Pons (tissue), 1 donor: ENCODE measurements around the gene ENPP5.

ENCODE experiments used
- DNase-seq: peaks from one replicate; pipeline ENCODE4 v3.0.0-alpha.2; 2016; ENCODE audit warnings: low spot score

The ENPP5 gene

DNA sequence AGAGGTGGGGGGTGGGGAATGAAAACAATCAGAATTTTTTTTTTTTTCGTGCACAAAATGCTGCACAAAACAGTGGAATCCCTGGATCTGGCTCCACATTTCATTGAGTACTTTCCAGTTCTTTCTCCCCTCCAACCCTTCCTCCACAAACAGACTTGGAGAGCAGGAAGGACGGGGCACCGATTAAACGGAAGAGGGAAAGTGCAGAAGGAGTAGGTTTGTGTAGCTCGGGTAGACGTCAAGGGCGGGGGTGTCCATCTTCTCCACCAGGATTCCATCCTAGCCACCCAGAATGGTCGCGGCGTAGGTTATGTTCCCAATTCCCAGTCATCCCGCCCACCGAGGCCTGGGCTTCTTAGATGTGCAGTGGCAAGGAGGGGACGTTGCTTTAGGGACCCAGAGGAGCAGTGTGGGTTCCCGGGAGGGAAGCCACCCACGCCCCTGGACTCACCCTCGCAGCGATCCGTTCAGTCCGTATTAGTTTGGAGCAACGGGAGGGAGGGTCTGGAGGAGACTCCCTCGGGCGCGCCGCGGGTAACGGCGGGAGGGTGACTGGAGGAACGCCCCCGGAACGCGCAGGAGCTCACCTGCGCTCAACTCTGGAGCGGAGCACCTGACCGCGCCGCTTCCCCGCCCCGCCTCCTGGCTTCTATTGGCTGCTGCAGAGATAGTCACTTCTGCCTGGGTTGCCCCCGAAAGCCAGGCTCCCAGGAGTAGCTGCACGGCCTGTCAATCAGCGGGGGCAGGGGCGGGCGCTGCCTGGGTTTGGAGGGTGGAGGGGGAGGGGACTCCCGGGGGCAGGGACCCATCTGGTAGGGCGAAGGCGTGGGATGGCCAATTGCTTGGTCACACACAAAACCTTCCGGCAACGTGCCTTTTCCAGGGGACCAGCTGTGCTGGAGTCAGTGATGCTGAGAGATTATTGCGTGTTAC lies at the start of gene ENPP5:
TSS of gene ENPP5 (minus strand) at position 624 of the 933 bp plus-strand sequence. CDS start 2,718 bp downstream, outside the sequence.
- peak; percentile 90 for DNase-seq

DNA sequence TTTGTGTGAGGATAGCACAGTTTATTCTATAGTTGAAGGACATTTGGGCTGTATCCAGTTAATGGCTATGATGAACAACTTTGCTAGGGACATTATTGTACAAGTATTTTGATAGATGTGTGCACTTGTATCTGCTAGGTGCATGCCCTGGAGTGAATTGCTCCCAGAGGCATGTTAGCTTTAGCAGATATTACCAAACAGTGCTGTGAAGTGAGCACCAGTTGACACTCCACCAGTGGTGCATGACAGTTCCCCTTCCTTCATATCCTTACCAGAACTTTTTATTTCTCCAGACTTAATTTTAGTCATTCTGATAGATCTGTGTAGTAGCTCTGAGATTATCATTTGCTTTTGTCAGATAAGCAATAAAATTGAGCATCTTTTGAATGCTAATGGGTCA lies 48.9 kb upstream of the ENPP5 start:
- DNase-seq: no peak

- peak; percentile 62 for DNase-seq
These were observed 47.7 kb upstream of the ENPP5 start for GRCh38 chr6:46218457-46218856.

DNA sequence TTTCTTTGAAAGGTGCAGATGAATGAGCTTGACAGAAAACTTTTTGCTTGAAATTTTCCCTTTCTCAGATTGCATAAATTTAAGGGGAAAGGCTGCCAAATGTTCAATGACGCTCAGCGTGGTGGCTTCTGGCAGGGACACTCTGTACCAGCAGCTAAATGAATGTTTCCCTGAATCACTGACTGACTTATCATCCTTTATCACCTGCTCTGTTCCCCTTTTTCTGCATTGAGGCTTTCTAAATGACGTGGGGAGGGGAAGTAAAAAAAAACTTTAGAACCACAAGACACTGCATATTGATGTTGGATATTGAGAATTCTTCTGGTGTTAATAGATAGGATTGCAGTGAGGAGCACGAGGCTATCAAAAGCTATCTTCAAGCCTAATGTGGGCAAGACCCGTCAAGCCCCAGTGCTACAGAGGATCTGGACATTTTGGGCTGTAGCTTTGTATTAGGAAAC lies 46.9 kb upstream of the ENPP5 start:
- peak; percentile 66 for DNase-seq

GRCh38 chr6:46216879-46217278 lies 46.1 kb upstream of the ENPP5 start:
- no peak for DNase-seq

GRCh38 chr6:46215777-46216176 lies 45.0 kb upstream of the ENPP5 start:
- no peak for DNase-seq

- no peak for DNase-seq
These were observed 44.4 kb upstream of the ENPP5 start for GRCh38 chr6:46215213-46215612.

DNA sequence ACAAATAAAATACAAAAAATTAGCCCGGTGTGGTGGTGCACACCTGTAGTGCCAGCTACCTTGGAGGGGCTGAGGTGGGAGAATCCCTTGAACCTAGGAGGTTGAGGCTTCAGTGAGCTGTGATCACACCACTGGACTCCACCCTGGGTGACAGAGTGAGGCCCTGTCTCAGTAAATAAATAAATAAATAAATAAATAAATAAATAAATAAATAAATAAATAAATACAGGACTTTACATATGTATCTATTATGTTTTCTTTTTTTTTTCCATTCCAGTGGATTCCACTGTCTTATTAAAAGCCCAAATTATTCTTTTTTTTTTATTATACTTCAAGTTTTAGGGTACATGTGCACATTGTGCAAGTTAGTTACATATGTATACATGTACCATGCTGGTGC lies 41.1 kb upstream of the ENPP5 start:
- DNase-seq: no peak

GRCh38 chr6:46210294-46210693 lies 39.5 kb upstream of the ENPP5 start:
- DNase-seq: no peak

DNA sequence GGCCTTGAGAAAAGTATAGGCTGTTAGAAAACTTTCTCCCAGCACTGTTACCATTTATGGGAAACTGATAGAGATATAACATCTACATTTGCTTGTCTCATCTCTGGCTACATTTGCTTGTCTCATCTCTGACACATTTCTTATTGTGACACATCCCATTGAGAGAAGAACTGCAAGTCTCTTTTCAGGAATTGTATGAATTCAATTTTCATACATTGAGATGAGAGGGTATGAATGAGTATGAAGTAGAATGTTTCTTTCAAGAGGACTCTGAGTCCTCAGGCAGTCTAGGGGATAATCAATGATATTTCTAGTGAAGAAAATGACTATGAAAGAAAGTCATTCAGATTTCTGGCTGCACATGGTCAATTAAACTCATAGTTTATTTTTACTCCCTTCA lies 37.5 kb upstream of the ENPP5 start:
- DNase-seq: no peak

GRCh38 chr6:46207174-46207573 lies 36.4 kb upstream of the ENPP5 start:
- DNase-seq: peak; percentile 42

DNA sequence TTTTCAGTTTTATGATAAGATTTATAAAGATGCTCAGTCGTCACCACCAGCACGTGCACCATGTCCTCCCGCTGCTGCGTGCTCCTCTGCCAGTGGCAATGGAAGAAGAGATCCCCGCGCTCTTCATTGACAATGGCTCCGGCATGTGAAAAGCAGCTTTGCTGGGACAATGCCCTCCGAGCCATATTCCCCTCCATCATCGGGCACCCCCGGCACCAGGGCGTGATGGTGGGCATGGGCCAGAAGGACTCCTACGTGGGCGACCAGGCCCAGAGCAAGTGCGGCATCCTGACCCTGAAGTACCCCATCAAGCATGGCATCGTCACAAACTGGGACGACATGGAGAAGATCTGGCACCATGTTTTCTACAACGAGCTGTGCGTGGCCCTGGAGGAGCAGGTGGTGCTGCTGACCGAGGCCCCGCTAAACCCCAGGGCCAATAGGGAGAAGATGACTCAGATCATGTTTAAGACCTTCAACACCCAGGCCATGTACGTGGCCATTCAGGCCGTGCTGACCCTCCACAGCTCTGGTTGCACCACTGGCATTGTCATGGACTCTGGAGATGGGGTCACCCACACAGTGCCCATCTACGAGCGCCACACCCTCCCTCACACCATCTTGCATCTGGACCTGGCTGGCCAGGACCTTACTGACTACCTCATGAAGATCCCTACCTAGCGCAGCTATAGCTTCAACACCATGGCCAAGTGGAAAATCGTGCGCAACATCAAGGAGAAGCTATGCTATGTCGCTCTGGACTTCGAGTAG lies 34.3 kb upstream of the ENPP5 start:
- no peak for DNase-seq

GRCh38 chr6:46203391-46204177 lies 32.8 kb upstream of the ENPP5 start:
- DNase-seq: no peak

- DNase-seq: no peak
These were observed 30.9 kb upstream of the ENPP5 start for GRCh38 chr6:46201702-46202101.

DNA sequence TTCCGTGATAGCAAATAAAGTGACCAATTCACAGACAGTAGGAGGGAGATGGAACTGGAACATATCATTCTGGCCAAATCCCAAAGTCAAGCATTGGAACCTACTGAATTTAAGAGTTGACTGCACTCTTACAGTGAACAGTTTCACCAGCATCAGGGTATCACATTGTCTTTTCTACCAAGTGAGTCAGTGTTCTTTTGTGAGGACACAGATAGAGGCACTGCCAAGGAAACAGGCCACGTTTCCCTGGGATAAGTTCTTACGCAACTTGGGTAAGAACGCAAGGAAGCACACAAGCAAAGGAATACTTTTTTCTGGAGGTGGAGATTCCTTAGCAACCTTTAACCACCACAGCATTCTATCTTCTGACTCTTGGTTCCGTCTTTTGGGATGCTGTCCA lies 28.6 kb upstream of the ENPP5 start:
- no peak for DNase-seq

DNA sequence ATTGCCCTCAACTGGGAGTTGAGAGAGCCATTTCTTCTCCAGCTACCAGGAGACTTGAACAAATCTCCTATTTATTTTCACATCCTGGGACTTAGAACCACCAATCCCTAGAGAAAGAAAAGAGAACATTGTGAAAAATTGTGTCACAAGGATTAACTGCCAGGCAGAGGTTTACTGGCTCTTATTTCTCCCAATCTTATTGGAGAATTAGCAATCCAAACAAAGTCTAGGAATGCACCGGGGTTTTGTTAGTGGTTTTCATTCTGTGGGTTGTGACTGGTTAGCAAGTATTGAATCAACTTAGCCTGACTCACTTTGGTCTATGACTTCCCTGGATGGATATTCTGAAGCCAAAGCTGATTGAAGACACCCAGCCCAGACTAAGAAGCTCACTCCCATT lies 21.2 kb upstream of the ENPP5 start:
- DNase-seq: no peak

DNA sequence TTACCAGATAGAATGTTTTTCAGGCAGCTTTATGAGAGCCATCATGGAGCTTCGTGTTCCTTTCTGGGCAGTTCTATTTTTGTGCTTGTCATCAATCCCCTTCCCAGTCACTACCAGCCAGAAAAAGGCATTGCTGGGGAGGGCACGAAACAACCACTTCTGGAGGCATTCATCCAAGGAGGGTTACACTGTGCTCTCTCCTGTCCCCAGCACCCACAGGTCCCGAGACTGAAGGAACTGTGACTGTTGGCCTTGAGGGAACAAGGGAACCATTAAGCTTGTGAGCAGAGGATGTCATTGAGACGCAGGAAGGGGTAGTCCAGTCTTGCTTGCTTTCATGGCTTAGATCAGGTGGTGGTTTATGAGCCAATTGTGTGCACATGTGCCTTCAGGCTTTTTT lies 20.1 kb upstream of the ENPP5 start:
- DNase-seq: no peak

- no peak for DNase-seq
These were observed 18.9 kb upstream of the ENPP5 start for GRCh38 chr6:46189726-46190125.

DNA sequence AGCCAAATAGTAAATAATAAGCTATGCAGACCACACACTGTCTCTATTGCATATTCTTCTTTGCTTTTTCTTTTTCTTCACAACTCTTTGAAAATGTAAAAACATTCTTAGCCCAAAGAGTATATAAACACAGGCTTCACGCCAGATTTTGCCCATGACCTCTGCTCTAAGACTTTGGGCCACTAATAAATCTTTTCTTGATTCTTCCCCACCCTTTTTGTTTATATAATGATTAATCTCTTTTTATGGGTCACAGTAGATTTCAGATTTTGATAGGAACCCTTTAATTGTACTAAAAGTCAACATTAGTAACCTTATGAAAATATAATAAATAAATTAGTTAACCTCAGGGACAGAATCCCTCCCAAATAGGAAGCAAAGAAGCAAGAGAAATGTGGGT lies 15.8 kb upstream of the ENPP5 start:
- no peak for DNase-seq

DNA sequence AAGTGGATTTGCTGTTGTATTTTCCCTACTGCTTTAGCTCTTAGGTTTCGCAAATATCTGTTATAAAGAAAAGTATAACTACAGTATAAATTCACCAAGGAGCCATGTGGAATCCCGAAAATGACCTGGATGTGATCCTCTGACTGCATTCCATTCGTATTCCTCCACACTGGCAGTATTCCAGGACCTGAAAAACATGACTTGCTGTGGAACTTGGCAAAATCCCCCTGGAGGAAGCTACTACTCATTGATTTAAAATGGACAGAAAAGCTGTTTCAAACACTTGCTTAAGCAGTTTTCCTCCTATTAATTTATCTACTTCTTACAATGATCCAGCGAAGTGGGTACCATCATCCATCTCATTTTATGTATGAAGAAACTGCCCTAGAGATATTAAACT lies 13.3 kb upstream of the ENPP5 start:
- DNase-seq: no peak

DNA sequence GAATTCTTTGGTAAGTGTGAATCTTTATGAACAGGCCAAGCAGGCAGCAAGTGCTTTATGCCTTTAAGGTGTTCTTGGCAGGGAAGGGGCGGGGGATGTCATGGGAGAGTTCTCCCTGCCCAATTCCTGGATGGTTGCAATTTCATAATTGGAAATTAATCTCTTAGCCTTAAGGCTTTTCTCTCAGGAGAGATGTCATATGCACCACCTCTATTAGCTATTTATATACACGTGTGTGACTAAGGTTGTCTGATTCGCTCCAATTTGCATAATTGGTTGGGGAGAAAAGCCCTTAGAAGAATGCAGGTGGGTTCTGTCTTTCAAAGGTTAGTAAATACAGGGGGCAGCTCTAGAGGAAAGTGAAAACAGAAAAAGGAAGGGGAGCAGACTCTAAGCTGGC lies 5.2 kb upstream of the ENPP5 start:
- DNase-seq: no peak

GRCh38 chr6:46175446-46175845 lies 4.7 kb upstream of the ENPP5 start:
- no peak for DNase-seq
